Thyroid gland (tissue), 4 donors: ENCODE results near the gene SPTBN2. TPM values are rescaled to one million over a fixed set of nuclear protein-coding genes. Genes with fewer than 3 reads are reported as not detected.
"Not testable (repeated sequence)": the region's sequence is repeated elsewhere in the genome, so short reads cannot be mapped to it uniquely, and the experiment has no call there.

Experiments
- DNase-seq, 2 donors: peaks; one replicate each; pipeline ENCODE4 v3.0.0-alpha.2; 2019
- H3K27ac ChIP-seq, 3 donors: fragments of 200-600 bp; sonication (generic); 1 replicate in 2 of 3; 2 replicates in 1 of 3; pipeline ENCODE4 v1.5.1; 2016 to 2019; ENCODE audit warnings: mild to moderate bottlenecking in 1 of 3, moderate library complexity in 1 of 3
- H3K27me3 ChIP-seq: fragments of 200-600 bp; sonication (generic); one replicate; pipeline ENCODE4 v1.5.1; 2019
- H3K36me3 ChIP-seq, 2 donors: fragments of 200-600 bp; sonication (generic); one replicate each; pipeline ENCODE4 v1.5.1; 2016 to 2019
- H3K4me1 ChIP-seq, 2 donors: fragments of 200-600 bp; sonication (generic); one replicate each; pipeline ENCODE4 v1.5.1; 2017 to 2019
- H3K4me3 ChIP-seq, 3 donors: fragments of 200-600 bp; sonication (generic); replicated peaks in 1 of 3; 1 replicate in 2 of 3; 2 replicates in 1 of 3; pipeline ENCODE4 v1.5.1; 2016; ENCODE audit warnings: mild to moderate bottlenecking in 1 of 3
- H3K9me3 ChIP-seq: fragments of 200-600 bp; sonication (generic); one replicate; pipeline ENCODE4 v1.5.1; 2017
- POLR2A ChIP-seq, 2 donors: fragments of 450-650 bp; IDR thresholded peaks; one replicate each; pipeline ENCODE4 v1.6.1; 2017; ENCODE audit warnings: antibody characterized with exemption in 2 of 2, mild to moderate bottlenecking in 2 of 2, moderate library complexity in 1 of 2
- WGBS, 2 donors: methylation state at CpG; one replicate each; pipeline ENCODE4 v1.1.5; 2017; 5-methylcytosine and 5-hydroxymethylcytosine counted together
- intact Hi-C: fragments of 100-400 bp; cut with DNase I; formaldehyde crosslinking; loops from one replicate; pipeline ENCODE4 v1.15.1; 2023
- total RNA-seq, 4 donors: library from RNA; depleted of rRNA; stranded (reverse); fragments of >200 nt; gene quantifications; one replicate each; pipeline ENCODE4 v1.2.3, GENCODE V29; 2016
- TF ChIP-seq, protein P1 (sequence below), 6 experiments: fragments of 200-600 bp in 3 of 6; fragments of 450-650 bp in 3 of 6; sonication (generic) in 3 of 6; IDR thresholded peaks; one replicate each; pipeline ENCODE4 v1.5.1; 2016 to 2019; ENCODE audit warnings: antibody characterized with exemption in 6 of 6, mild to moderate bottlenecking in 2 of 6, inconsistent platforms in 1 of 6, moderate library complexity in 1 of 6

The SPTBN2 gene
- total RNA-seq, 4 donors from 2014 or later: 0.25 to 1.6 (median 0.83) TPM

DNA sequence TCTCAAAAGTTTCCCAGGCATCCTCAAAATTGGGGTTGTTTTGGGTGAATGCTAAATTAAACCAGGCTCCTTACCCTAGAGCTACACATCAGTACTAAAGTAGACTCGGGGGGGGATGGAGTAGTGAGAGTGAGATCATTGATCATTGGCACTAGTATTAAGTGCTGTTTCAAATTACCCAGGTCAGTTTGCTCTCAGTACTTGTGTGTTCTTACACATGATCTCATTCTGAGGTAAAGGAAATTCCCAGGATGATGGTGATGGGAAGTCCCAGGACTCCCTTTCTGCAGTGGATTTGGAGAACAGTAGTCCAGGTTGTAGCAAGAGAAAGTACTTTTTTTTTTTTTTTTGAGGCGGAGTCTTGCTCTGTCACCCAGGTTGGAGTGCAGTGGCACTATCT, 78.0 kb downstream of the SPTBN2 start:
- H3K9me3 ChIP-seq: no peaks in the 10 kb centered on the region
- WGBS, 2 donors: 92 to 93% methylated on average over 2 of the region's 2 CpGs
- TF ChIP-seq, protein P1, sequence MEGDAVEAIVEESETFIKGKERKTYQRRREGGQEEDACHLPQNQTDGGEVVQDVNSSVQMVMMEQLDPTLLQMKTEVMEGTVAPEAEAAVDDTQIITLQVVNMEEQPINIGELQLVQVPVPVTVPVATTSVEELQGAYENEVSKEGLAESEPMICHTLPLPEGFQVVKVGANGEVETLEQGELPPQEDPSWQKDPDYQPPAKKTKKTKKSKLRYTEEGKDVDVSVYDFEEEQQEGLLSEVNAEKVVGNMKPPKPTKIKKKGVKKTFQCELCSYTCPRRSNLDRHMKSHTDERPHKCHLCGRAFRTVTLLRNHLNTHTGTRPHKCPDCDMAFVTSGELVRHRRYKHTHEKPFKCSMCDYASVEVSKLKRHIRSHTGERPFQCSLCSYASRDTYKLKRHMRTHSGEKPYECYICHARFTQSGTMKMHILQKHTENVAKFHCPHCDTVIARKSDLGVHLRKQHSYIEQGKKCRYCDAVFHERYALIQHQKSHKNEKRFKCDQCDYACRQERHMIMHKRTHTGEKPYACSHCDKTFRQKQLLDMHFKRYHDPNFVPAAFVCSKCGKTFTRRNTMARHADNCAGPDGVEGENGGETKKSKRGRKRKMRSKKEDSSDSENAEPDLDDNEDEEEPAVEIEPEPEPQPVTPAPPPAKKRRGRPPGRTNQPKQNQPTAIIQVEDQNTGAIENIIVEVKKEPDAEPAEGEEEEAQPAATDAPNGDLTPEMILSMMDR (IDR thresholded peaks at IDR 0.05): no peak
- TF ChIP-seq POLR2A (IDR thresholded peaks at IDR 0.05): no peak
- peaks cover 11 to 20% of the 10 kb centered on the region in 2 donors for H3K36me3 ChIP-seq
- H3K27me3 ChIP-seq: no peaks in the 10 kb centered on the region
- intact Hi-C loops: no loop called here
- no peak overlapping the region for H3K4me3 ChIP-seq
- no peaks in the 10 kb centered on the region for H3K4me1 ChIP-seq
- H3K27ac ChIP-seq: no peak overlapping the region
- DNase-seq: no peak

DNA sequence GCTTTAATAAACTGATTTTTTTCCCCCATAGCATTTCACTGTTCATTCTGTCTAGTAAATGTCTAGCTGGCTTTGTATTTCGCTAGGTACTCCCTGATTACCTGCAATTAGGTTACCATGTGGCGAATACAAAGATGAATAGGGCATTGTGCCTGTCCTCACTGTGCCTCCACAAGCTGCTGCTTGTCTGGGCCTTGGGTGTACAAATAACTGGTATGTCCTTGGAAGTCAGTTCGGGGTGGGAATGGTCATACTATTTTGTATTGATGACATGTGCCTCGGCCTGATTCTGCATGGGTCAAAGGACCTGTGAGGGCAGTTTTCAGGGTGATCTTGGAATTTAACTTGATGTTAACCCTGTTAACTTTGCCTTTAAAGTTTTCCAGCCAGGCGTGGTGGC, 79.1 kb downstream of the SPTBN2 start:
- no peak for TF ChIP-seq POLR2A (IDR thresholded peaks at IDR 0.05)
- TF ChIP-seq, protein P1 (IDR thresholded peaks at IDR 0.05): no peak
- H3K4me3 ChIP-seq: no peak overlapping the region
- no peaks in the 10 kb centered on the region for H3K27me3 ChIP-seq
- no peak for DNase-seq
- H3K27ac ChIP-seq: no peak overlapping the region
- no peaks in the 10 kb centered on the region for H3K9me3 ChIP-seq
- peaks cover 21 to 32% of the 10 kb centered on the region in 2 donors for H3K36me3 ChIP-seq
- peaks cover 9 to 11% of the 10 kb centered on the region in 2 donors for H3K4me1 ChIP-seq
- intact Hi-C loops: no loop called here
- WGBS, 2 donors: 98% methylated on average over 5 of the region's 5 CpGs

DNA sequence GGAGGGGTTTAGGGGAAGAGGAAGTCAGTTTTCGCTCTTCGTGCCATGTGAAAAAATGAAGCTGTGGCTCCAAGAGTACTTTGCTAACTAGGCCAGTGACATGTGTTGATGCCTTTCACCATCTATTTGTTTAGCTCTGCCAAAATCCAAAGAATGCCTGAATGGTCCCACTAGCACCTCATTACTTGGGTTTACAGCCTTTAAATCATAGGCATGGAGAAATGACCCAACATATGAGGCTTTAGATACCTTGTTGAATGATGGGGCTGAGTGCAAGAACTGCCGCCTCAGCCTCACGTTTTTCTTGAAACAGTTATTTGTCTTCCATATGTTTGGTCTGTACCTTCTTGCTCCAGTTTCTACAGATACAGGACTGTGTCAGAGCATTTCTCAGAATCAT, 82.2 kb downstream of the SPTBN2 start:
- Histone ChIP-seq H3K27ac (no peak overlapping the region), H3K9me3 (no peaks in the 10 kb centered on the region), H3K36me3 (peaks cover 33 to 46% of the 10 kb centered on the region in 2 donors), H3K4me3 (no peak overlapping the region), H3K27me3 (no peaks in the 10 kb centered on the region), H3K4me1 (peaks cover 25 to 40% of the 10 kb centered on the region in 2 donors)
- DNase-seq: no peak
- intact Hi-C loops: no loop called here
- TF ChIP-seq POLR2A (IDR thresholded peaks at IDR 0.05): no peak
- TF ChIP-seq, protein P1 (IDR thresholded peaks at IDR 0.05): no peak
- WGBS, 2 donors: 86 to 89% methylated on average over 4 of the region's 4 CpGs

DNA sequence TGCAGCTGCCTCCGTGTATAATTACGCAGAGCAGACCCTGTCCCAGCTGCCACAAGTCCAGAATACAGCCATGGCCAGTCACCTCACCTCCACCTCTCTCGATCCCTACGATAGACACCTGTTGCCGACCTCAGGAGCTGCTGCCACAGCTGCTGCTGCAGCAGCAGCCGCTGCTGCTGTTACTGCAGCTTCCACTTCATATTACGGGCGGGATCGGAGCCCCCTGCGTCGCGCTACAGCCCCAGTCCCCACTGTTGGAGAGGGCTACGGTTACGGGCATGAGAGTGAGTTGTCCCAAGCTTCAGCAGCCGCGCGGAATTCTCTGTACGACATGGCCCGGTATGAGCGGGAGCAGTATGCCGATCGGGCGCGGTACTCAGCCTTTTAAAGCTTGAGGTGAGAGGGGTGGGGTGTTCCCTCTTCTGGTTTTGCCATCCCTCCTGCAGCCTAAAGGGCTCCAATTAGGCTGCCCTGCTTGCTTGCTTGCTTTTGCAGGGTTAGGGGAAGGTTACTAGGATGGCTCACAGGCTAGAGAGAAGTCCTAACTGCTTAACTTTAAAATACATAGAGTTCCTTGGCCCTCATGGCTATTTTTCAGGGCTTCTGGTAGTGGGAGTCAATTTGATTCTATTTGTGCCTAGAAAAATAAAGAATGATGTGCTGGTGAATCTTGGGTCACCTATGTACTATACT, 85.1 kb downstream of the SPTBN2 start:
- TF ChIP-seq POLR2A (IDR thresholded peaks at IDR 0.05): no peak
- TF ChIP-seq, protein P1 (IDR thresholded peaks at IDR 0.05): no peak
- peaks cover 39 to 52% of the 10 kb centered on the region in 2 donors for H3K36me3 ChIP-seq
- DNase-seq: no peak
- peaks cover 46 to 64% of the 10 kb centered on the region in 2 donors for H3K4me1 ChIP-seq
- H3K27me3 ChIP-seq: no peaks in the 10 kb centered on the region
- no peaks in the 10 kb centered on the region for H3K9me3 ChIP-seq
- intact Hi-C loops: no loop called here
- WGBS, 2 donors: 78 to 87% methylated on average over 22 to 24 of the region's 24 CpGs
- H3K4me3 ChIP-seq: no peak overlapping the region
- H3K27ac ChIP-seq: no peak overlapping the region

DNA sequence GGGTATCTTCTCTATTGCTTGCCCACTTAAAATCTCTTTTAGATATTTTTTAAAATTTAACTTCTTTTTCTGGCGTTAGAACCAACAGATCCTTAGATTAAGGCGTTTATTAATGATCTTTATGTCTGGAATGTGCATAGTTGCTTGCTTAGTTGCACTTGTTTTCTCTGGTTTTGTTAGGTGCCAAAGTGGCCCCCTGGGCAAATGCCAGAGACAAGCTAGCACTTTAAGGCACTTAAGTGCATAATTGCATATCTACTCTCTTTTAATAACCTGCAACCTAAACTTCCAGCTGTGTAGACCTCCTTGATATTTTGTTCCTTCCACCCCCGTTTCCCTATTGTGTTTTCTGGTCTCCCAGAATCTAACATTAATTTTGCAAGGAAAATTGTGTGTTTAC, 87.2 kb downstream of the SPTBN2 start:
- DNase-seq: peak; percentile 42 to 48
- Histone ChIP-seq H3K36me3 (peaks cover 33 to 49% of the 10 kb centered on the region in 2 donors), H3K4me1 (peaks cover 52 to 73% of the 10 kb centered on the region in 2 donors), H3K9me3 (no peaks in the 10 kb centered on the region), H3K4me3 (peak overlapping the region in 1 of 3 donors; percentile 6), H3K27me3 (no peaks in the 10 kb centered on the region), H3K27ac (no peak overlapping the region)
- 11 to 14% methylated on average over 3 of the region's 3 CpGs for WGBS, 2 donors
- TF ChIP-seq POLR2A (IDR thresholded peaks at IDR 0.05): no peak
- TF ChIP-seq, protein P1 (IDR thresholded peaks at IDR 0.05): no peak
- intact Hi-C loops: no loop called here

DNA sequence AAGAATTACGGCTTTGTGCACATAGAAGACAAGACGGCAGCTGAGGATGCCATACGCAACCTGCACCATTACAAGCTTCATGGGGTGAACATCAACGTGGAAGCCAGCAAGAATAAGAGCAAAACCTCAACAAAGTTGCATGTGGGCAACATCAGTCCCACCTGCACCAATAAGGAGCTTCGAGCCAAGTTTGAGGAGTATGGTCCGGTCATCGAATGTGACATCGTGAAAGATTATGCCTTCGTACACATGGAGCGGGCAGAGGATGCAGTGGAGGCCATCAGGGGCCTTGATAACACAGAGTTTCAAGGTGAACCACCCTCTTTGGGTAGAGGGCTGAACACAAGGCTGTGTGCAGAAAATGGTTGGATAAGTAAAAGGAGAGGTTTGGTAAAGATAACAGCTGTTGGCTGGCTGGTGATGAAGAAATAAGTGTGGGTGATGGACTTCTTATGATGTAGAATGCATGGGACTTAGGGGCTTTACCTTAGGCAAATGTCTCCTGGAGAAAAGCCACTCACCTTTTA, 89.1 kb downstream of the SPTBN2 start:
- not testable (repeated sequence) for H3K27me3 ChIP-seq, H3K9me3 ChIP-seq, H3K27ac ChIP-seq, DNase-seq
- peak overlapping the region in 1 of 3 donors; percentile 78 for H3K4me3 ChIP-seq
- H3K4me1 ChIP-seq: peaks cover 43 to 62% of the 10 kb centered on the region in 2 donors
- 57 to 60% methylated on average over 10 of the region's 10 CpGs for WGBS, 2 donors
- H3K36me3 ChIP-seq: peaks cover 21 to 29% of the 10 kb centered on the region in 2 donors
- intact Hi-C loops: loop anchor here (2.0 to 5.0 kb wide), 2 partner anchors 23 to 37 kb away; partner anchors contain the start of genes RBM14 and RBM4B
